HG03108 (cell line): ENCODE measurements around the gene ARGLU1.

Experiments
- ATAC-seq: cut with Tn5 transposase; IDR thresholded peaks from one replicate; pipeline ENCODE4 v1.9.1; 2021; ENCODE audit warnings: moderate library complexity; ENCODE audit not compliant: unreplicated experiment

ARGLU1 gene

GRCh38 chr13:106587787-106588186 is 19.9 kb upstream of the ARGLU1 start:
- ATAC-seq, result no peak

GRCh38 chr13:106586648-106587166 is 18.8 kb upstream of the ARGLU1 start:
- no peak for ATAC-seq

DNA sequence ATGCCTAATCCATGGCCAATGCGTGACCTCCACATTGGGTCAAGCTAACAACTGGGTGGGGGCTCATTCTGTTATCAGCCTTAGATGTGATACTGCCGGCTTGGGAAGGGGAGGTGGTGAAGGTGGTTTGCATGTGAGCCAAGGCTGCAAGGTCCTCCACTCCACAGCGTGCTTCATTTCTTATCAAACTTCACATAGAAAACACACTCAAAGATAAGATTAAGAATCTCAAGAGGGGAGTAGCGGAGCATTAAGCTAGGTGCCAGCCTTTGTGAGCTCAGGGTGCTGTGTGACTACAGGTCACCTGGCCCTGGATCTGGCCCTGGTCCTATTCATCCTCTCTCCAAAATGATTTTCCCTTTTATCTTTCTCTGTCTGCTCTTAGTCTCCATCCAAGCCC is 13.3 kb upstream of the ARGLU1 start:
- ATAC-seq, result no peak

DNA sequence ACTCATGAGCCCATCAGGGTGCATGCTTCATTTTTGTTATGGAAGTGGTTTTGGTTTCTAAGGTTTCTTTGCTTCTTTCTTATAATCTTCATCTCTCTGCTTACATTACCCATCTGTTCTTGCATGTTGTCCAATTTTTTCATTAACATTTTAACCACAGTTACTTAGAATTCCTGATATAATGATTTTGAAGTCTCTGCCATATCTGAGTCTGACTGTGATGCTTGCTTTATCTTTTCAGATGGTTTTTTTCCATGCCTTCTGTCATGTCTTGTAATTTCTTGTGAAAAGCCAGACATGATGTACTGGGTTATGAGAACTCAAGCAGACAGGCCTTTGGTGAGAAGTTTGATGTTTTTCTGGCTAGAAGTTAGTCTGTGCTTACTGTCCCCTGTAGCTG is 8.0 kb upstream of the ARGLU1 start:
- ATAC-seq, result no peak

GRCh38 chr13:106573868-106574267 is 5.9 kb upstream of the ARGLU1 start:
- no peak for ATAC-seq

- no peak for ATAC-seq
Measured at GRCh38 chr13:106573284-106573846, 5.4 kb upstream of the ARGLU1 start.

- no peak for ATAC-seq
Measured at GRCh38 chr13:106570299-106570852, 2.4 kb upstream of the ARGLU1 start.

- no peak for ATAC-seq
Measured at GRCh38 chr13:106569233-106570095, 1.5 kb upstream of the ARGLU1 start.

GRCh38 chr13:106568299-106569003 is 514 bp upstream of the ARGLU1 start:
- peak; percentile 22 for ATAC-seq

- peak; percentile 43 for ATAC-seq
Measured at GRCh38 chr13:106566641-106567473, 1.1 kb downstream of the ARGLU1 start.

GRCh38 chr13:106565127-106565775 is 2.7 kb downstream of the ARGLU1 start:
- no peak for ATAC-seq

DNA sequence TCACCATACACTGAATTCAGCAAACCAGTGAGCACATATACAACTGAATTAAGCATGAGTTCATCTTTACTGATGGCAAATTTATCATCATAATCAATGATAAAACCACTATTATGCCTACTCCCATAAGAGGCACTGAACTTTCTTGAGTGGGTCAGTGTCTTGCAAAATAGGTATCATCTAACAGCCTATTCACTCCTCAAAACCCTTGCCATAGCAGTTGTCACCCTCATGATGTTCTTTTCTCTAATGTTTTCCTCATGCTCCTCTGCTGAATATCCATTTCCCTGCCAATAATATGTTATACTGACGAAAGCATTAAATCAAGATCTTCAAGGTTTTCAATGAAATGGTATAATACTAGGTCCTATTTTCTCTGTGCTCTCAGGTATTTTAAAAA is 5.6 kb downstream of the ARGLU1 start:
- no peak for ATAC-seq

DNA sequence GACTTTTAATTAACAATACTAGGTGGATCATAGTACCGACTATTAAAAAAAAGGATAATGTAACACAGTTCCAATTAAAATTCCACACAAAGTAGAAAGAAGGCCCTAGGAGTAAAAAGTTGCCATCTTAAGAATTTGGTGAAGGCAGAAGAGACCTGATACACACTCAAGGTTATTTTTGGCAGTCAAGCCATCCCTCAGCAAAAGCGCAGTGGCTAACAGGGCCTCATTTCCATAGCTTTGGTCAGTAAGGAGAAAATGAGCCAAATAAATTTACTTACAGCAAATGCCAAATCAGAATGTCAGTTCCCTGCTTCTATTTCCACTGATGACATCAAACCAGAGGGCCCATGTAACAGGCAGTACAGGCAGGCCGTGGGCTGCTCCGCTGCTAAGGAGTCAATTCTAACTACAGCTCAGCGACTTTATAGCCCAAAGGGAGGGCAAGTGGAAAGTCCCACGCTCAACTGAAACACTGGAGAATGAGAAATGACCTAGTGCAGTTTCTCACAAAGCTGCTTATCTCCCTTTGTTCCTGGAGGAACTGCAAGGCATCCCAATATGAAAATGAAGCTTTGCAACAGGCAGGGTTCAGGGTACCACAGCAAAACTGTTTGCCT is 6.3 kb downstream of the ARGLU1 start:
- ATAC-seq, result peak; percentile 67

DNA sequence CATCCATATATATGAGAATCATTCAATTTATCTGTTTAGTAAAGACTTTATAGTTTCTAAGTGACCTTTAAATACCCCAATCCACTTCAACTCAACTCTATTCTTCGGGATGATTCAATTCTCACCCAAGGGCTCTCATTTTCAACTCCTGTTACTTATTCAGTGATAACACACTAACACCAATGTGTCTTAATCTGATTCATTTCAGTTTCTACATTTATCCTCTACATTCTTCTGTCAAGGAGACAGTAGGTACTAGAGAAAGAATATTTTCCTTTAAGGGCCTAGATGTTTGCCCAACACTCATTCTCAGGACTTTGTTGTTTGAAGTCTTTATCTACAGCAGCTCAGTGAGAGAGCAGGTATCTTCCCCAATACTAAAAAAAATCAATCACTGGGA is 7.1 kb downstream of the ARGLU1 start:
- no peak for ATAC-seq

DNA sequence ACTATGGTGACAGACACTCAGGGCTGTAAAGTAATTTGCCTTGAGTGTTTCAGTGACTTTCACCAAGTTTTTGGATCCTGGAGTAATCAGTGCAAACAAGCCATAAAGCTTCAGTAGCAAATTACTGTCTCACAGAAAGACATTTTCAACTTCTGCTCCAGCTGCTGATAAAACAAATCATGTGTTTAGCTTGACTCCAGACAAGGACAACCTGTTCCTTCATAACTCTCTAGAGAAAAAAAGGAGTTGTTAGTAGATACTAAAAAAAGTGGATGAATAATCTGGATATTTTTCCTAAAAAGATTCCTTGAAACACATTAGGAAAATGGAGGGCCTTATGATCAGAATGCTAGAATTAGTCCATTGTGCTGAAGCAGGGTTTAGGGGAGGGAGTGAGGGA is 9.4 kb downstream of the ARGLU1 start:
- ATAC-seq, result no peak

GRCh38 chr13:106555631-106556328 is 12.2 kb downstream of the ARGLU1 start:
- ATAC-seq, result no peak

DNA sequence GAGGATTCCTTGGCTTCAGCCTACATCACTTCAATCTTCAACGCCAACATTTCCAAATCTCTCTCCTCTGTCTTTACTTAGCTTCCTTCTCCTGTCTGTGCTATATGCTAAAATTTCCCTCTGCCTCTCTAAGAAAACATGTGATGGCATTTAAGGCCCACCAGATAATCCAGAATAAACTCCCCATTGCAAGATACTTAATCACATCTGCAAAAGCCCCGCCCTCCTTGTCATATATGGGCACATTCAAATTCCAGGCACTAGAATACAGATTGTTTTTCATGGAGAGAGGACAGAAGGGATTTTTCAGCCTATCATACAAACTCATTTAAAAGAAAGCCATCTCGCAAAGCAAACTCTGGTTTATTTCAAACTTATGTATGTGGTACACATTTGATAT is 16.2 kb downstream of the ARGLU1 start:
- no peak for ATAC-seq

DNA sequence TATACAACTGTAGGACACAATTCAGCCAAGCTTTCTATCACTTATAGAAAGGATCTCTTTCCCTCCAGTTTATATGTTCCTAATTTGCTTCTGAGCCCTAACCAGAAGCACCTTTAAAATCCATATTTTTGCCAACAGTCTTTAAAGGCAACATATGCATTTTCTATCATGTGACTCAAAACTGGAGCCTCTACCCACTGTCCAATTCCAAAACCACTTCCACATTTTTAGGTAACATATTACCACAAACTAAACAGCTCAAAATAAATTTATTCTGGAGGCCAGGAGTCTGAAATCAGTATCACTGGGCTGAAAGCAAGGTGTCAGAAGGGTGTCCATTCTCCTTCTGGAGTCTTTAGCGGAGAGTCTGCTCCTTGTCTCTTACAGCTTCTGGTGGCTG is 16.6 kb downstream of the ARGLU1 start:
- ATAC-seq, result no peak

- no peak for ATAC-seq
Measured at GRCh38 chr13:106550570-106551135, 17.3 kb downstream of the ARGLU1 start.
